Ishikawa (cell line): ENCODE data around the gene LRRC58.

Experiments
- CREB1 ChIP-seq: IDR thresholded peaks from 2 replicates; pipeline ENCODE4 v1.6.1; 2012; ENCODE audit warnings: low read depth
- EGR1 ChIP-seq: IDR thresholded peaks from 2 replicates; pipeline ENCODE4 v1.6.1; 2012
- EP300 ChIP-seq: IDR thresholded peaks from 2 replicates; pipeline ENCODE4 v1.6.1; 2012; ENCODE audit warnings: borderline replicate concordance
- FOXM1 ChIP-seq: IDR thresholded peaks from 2 replicates; pipeline ENCODE4 v1.6.1; 2012; ENCODE audit warnings: low read depth, borderline replicate concordance
- MAX ChIP-seq: IDR thresholded peaks from 2 replicates; pipeline ENCODE4 v1.6.1; 2012
- RAD21 ChIP-seq: IDR thresholded peaks from 2 replicates; pipeline ENCODE4 v1.6.1; 2012; ENCODE audit warnings: low read depth
- REST ChIP-seq: IDR thresholded peaks from 2 replicates; pipeline ENCODE4 v1.6.1; 2012; ENCODE audit warnings: low read depth, mild to moderate bottlenecking
- TAF1 ChIP-seq: IDR thresholded peaks from 2 replicates; pipeline ENCODE4 v1.6.1; 2012; ENCODE audit warnings: low read depth, mild to moderate bottlenecking
- TCF12 ChIP-seq: IDR thresholded peaks from 2 replicates; pipeline ENCODE4 v1.6.1; 2012; ENCODE audit warnings: low read depth

GRCh38 chr3:120275618-120276017, 73.5 kb downstream of the LRRC58 start:
- TF ChIP-seq REST (no peak), FOXM1 (no peak), EGR1 (no peak), TAF1 (no peak), CREB1 (no peak), RAD21 (no peak), TCF12 (no peak), MAX (no peak), EP300 (no peak)
